HEK293 (cell line): ENCODE data around the gene METTL22.

ENCODE experiments used
- AEBP2 ChIP-seq: fragments of 450-650 bp; formaldehyde crosslinking; IDR thresholded peaks from 2 replicates; pipeline ENCODE4 v1.5.1; 2016; ENCODE audit warnings: missing biosample characterization, missing genetic modification characterization, borderline replicate concordance
- EGR2 ChIP-seq: fragments of 450-650 bp; formaldehyde crosslinking; IDR thresholded peaks from 2 replicates; pipeline ENCODE4 v1.5.1; 2016; ENCODE audit warnings: low read depth, missing biosample characterization, missing genetic modification characterization
- GLIS1 ChIP-seq: fragments of 450-650 bp; formaldehyde crosslinking; IDR thresholded peaks from 2 replicates; pipeline ENCODE4 v1.5.1; 2016; ENCODE audit warnings: missing biosample characterization, missing genetic modification characterization
- HIC1 ChIP-seq: fragments of 450-650 bp; formaldehyde crosslinking; IDR thresholded peaks from 2 replicates; pipeline ENCODE4 v1.5.1; 2016; ENCODE audit warnings: missing biosample characterization, missing genetic modification characterization
- KLF1 ChIP-seq: fragments of 450-650 bp; formaldehyde crosslinking; IDR thresholded peaks from 2 replicates; pipeline ENCODE4 v1.5.1; 2016; ENCODE audit warnings: missing biosample characterization, missing genetic modification characterization
- MEIS1 ChIP-seq: sonication (generic); formaldehyde crosslinking; IDR thresholded peaks from 2 replicates; pipeline ENCODE4 v1.8.1; 2022; ENCODE audit warnings: missing genetic modification reagents, mild to moderate bottlenecking, borderline replicate concordance
- PBX3 ChIP-seq: sonication (generic); formaldehyde crosslinking; IDR thresholded peaks from 2 replicates; pipeline ENCODE4 v1.8.1; 2022; ENCODE audit warnings: mild to moderate bottlenecking, moderate library complexity, missing genetic modification reagents
- SETDB1 ChIP-seq: IDR thresholded peaks from one replicate; pipeline ENCODE4 v1.6.1; 2017; ENCODE audit warnings: mild to moderate bottlenecking, low read length, moderate library complexity, mixed read lengths; ENCODE audit not compliant: insufficient read length
- TCF7L2 ChIP-seq: IDR thresholded peaks from 2 replicates; pipeline ENCODE4 v1.6.1; 2011; ENCODE audit warnings: low read depth, mild to moderate bottlenecking, inconsistent platforms, low read length, moderate library complexity, borderline replicate concordance
- TSHZ1 ChIP-seq: fragments of 450-650 bp; formaldehyde crosslinking; IDR thresholded peaks from 2 replicates; pipeline ENCODE4 v1.5.1; 2016; ENCODE audit warnings: missing biosample characterization, missing genetic modification characterization, borderline replicate concordance
- WT1 ChIP-seq: fragments of 450-650 bp; formaldehyde crosslinking; IDR thresholded peaks from 2 replicates; pipeline ENCODE4 v1.5.1; 2016; ENCODE audit warnings: missing biosample characterization, missing genetic modification characterization
- YY2 ChIP-seq: fragments of 450-650 bp; formaldehyde crosslinking; IDR thresholded peaks from 2 replicates; pipeline ENCODE4 v1.5.1; 2016; ENCODE audit warnings: missing biosample characterization, missing genetic modification characterization
- ZBTB48 ChIP-seq: fragments of 450-650 bp; formaldehyde crosslinking; IDR thresholded peaks from 2 replicates; pipeline ENCODE4 v1.5.1; 2016; ENCODE audit warnings: missing biosample characterization, missing genetic modification characterization
- ZFP41 ChIP-seq: fragments of 450-650 bp; formaldehyde crosslinking; IDR thresholded peaks from 2 replicates; pipeline ENCODE4 v1.5.1; 2016; ENCODE audit warnings: missing biosample characterization, missing genetic modification characterization, borderline replicate concordance
- ZNF184 ChIP-seq: fragments of 450-650 bp; IDR thresholded peaks from 2 replicates; pipeline ENCODE4 v1.5.1; 2018; ENCODE audit warnings: missing biosample characterization, mild to moderate bottlenecking, missing genetic modification characterization
- ZNF202 ChIP-seq: fragments of 450-650 bp; formaldehyde crosslinking; IDR thresholded peaks from 2 replicates; pipeline ENCODE4 v1.5.1; 2016; ENCODE audit warnings: missing biosample characterization, missing genetic modification characterization, borderline replicate concordance
- ZNF221 ChIP-seq: fragments of 450-650 bp; formaldehyde crosslinking; IDR thresholded peaks from 2 replicates; pipeline ENCODE4 v1.5.1; 2017; ENCODE audit warnings: missing biosample characterization, missing genetic modification characterization, borderline replicate concordance
- ZNF266 ChIP-seq: fragments of 450-650 bp; formaldehyde crosslinking; IDR thresholded peaks from 2 replicates; pipeline ENCODE4 v1.5.1; 2016; ENCODE audit warnings: missing biosample characterization, missing genetic modification characterization, low read depth
- ZNF292 ChIP-seq: fragments of 450-650 bp; formaldehyde crosslinking; IDR thresholded peaks from 2 replicates; pipeline ENCODE4 v1.5.1; 2016; ENCODE audit warnings: low read depth, missing biosample characterization, missing genetic modification characterization, borderline replicate concordance
- ZNF48 ChIP-seq: fragments of 450-650 bp; formaldehyde crosslinking; IDR thresholded peaks from 2 replicates; pipeline ENCODE4 v1.5.1; 2016; ENCODE audit warnings: missing biosample characterization, missing genetic modification characterization
- ZNF514 ChIP-seq: fragments of 450-650 bp; formaldehyde crosslinking; IDR thresholded peaks from 2 replicates; pipeline ENCODE4 v1.5.1; 2016; ENCODE audit warnings: missing biosample characterization, missing genetic modification characterization
- ZNF639 ChIP-seq: fragments of 450-650 bp; formaldehyde crosslinking; IDR thresholded peaks from 2 replicates; pipeline ENCODE4 v1.5.1; 2016; ENCODE audit warnings: missing biosample characterization, missing genetic modification characterization
- ZNF654 ChIP-seq: fragments of 450-650 bp; formaldehyde crosslinking; IDR thresholded peaks from 2 replicates; pipeline ENCODE4 v1.5.1; 2016; ENCODE audit warnings: low read depth, missing biosample characterization, missing genetic modification characterization
- ZNF692 ChIP-seq: fragments of 450-650 bp; formaldehyde crosslinking; IDR thresholded peaks from 2 replicates; pipeline ENCODE4 v1.5.1; 2016; ENCODE audit warnings: missing biosample characterization, missing genetic modification characterization
- ZNF707 ChIP-seq: fragments of 450-650 bp; formaldehyde crosslinking; IDR thresholded peaks from 2 replicates; pipeline ENCODE4 v1.5.1; 2016; ENCODE audit warnings: missing biosample characterization, missing genetic modification characterization
- ZNF830 ChIP-seq: fragments of 450-650 bp; IDR thresholded peaks from 2 replicates; pipeline ENCODE4 v1.5.0; 2018; ENCODE audit warnings: missing biosample characterization, missing genetic modification characterization, low read depth, mild to moderate bottlenecking, moderate library complexity
- ZSCAN4 ChIP-seq: fragments of 450-650 bp; formaldehyde crosslinking; IDR thresholded peaks from 2 replicates; pipeline ENCODE4 v1.5.1; 2017; ENCODE audit warnings: missing biosample characterization, missing genetic modification characterization

Gene METTL22

GRCh38 chr16:8621572-8622314 lies at the start of gene METTL22 (continued):
- TF ChIP-seq ZBTB48 (peak; percentile 40; the same call in 1 of the 2 replicates), HIC1 (tag by site-specific recombination) (0 out of 2 replicates have a peak, but pooled peaks have one; percentile 17), ZNF266 (no peak), ZNF692 (tag by site-specific recombination) (peak; percentile 62), KLF1 (tag by site-specific recombination) (no peak), ZNF830 (no peak), AEBP2 (tag by site-specific recombination) (no peak), ZNF654 (tag by site-specific recombination) (no peak), GLIS1 (no peak), ZNF202 (no peak), MEIS1 (CRISPR knock-in tag) (no peak), WT1 (tag by site-specific recombination) (no peak), TSHZ1 (tag by site-specific recombination) (no peak), ZNF221 (tag by site-specific recombination) (no peak), EGR2 (tag by site-specific recombination) (0 out of 2 replicates have a peak, but pooled peaks have one; percentile 25), TCF7L2 (no peak), PBX3 (CRISPR knock-in tag) (no peak), ZNF707 (tag by site-specific recombination) (no peak), ZNF292 (no peak), ZNF639 (tag by site-specific recombination) (no peak), ZFP41 (tag by site-specific recombination) (no peak), SETDB1 (no peak), ZNF48 (no peak), ZNF514 (tag by site-specific recombination) (no peak), ZNF184 (tag by site-specific recombination) (no peak), YY2 (tag by site-specific recombination) (peak; percentile 87), ZSCAN4 (tag by site-specific recombination) (no peak)
